Endothelial cell of umbilical vein (primary cell): ENCODE results near the gene YWHAE. TPM values are rescaled to one million over a fixed set of nuclear protein-coding genes. Genes with fewer than 3 reads are reported as not detected.

Source experiments
- BruUV-seq: library from RNA; stranded (reverse); fragments of 400-500 nt; replicated peaks from 2 replicates; lab custom pipeline; 2021; lab: Mats Ljungman, UMichigan
- CTCF ChIA-PET: fragments of 300-600, 350-600 bp; sonication (Branson Sonifier 250); formaldehyde crosslinking; loops from one replicate; lab custom pipeline; 2021; ENCODE audit warnings: antibody characterized with exemption, inconsistent platforms; lab: Charles Lee
- POLR2A ChIA-PET: fragments of 300-600, 350-600 bp; sonication (Branson Sonifier 250); formaldehyde crosslinking; loops from one replicate; lab custom pipeline; 2021; ENCODE audit warnings: antibody characterized with exemption, inconsistent platforms; lab: Charles Lee
- DNase-seq: peaks from one replicate; pipeline ENCODE4 v3.0.0-alpha.2; 2011; ENCODE audit warnings: low read depth, low spot score
- FAIRE-seq: peaks from 2 replicates; lab custom pipeline; 2011; peaks lifted over from hg19 to GRCh38; lab: Jason Lieb, UNC
- H2AFZ ChIP-seq: 2 replicates; pipeline ENCODE4 v1.6.0; 2012; ENCODE audit warnings: low read depth, low read length, control low read depth, inconsistent platforms
- H3K27ac ChIP-seq: 2 replicates; pipeline ENCODE4 v1.5.1; 2011; ENCODE audit warnings: low read depth, mild to moderate bottlenecking, control low read depth, low read length, moderate library complexity; ENCODE audit not compliant: insufficient read depth
- H3K27me3 ChIP-seq, 2 experiments: 2 replicates each; pipeline versions ENCODE4 v1.6.0 to v1.6.1; 2011; ENCODE audit warnings: low read length in 2 of 2, mixed read lengths in 1 of 2; ENCODE audit not compliant: control insufficient read depth in 2 of 2, insufficient read depth in 2 of 2
- H3K36me3 ChIP-seq, 2 experiments: 2 replicates in 1 of 2; 3 replicates in 1 of 2; pipeline ENCODE4 v1.5.1; 2011; ENCODE audit warnings: low read length in 2 of 2, mild to moderate bottlenecking in 1 of 2, moderate library complexity in 1 of 2; ENCODE audit not compliant: control insufficient read depth in 2 of 2, insufficient read depth in 2 of 2; ENCODE audit errors: extremely low read depth in 1 of 2
- H3K4me1 ChIP-seq: 3 replicates; pipeline ENCODE4 v1.5.1; 2011; ENCODE audit warnings: mild to moderate bottlenecking, low read length; ENCODE audit not compliant: control insufficient read depth, insufficient read depth; ENCODE audit errors: extremely low read depth
- H3K4me2 ChIP-seq: 2 replicates; pipeline ENCODE4 v1.6.1; 2011; ENCODE audit warnings: low read length, control low read depth, mixed read lengths; ENCODE audit not compliant: insufficient read depth
- H3K4me3 ChIP-seq, 3 experiments: fragments of 200-600 bp in 1 of 3; sonication (generic), shearing (Covaris generic) in 1 of 3; replicated peaks in 1 of 3; 2 replicates each; pipeline ENCODE4 v1.5.1; 2011 to 2016; ENCODE audit warnings: control low read depth in 3 of 3, low read length in 3 of 3, mild to moderate bottlenecking in 2 of 3, inconsistent platforms in 1 of 3, low read depth in 1 of 3, moderate library complexity in 1 of 3; ENCODE audit not compliant: insufficient read depth in 1 of 3
- H3K79me2 ChIP-seq: 2 replicates; pipeline ENCODE4 v1.6.0; 2012; ENCODE audit warnings: low read length, inconsistent platforms; ENCODE audit not compliant: control insufficient read depth, insufficient read depth
- H3K9ac ChIP-seq: replicated peaks from 2 replicates; pipeline ENCODE3; 2011; ENCODE audit warnings: low read length, control low read depth; ENCODE audit not compliant: insufficient read depth; ENCODE audit errors: extremely low read depth
- H3K9me1 ChIP-seq: replicated peaks from 3 replicates; pipeline ENCODE4 v1.6.0; 2011; ENCODE audit warnings: mild to moderate bottlenecking, low read length; ENCODE audit not compliant: control insufficient read depth, insufficient read depth; ENCODE audit errors: extremely low read depth
- H3K9me3 ChIP-seq: replicated peaks from 2 replicates; pipeline ENCODE4 v1.5.1; 2012; ENCODE audit warnings: low read length, inconsistent platforms; ENCODE audit not compliant: control insufficient read depth, insufficient read depth
- H4K20me1 ChIP-seq: replicated peaks from 2 replicates; pipeline ENCODE3; 2011; ENCODE audit warnings: mild to moderate bottlenecking, low read length; ENCODE audit not compliant: control insufficient read depth, insufficient read depth; ENCODE audit errors: extremely low read depth
- EZH2 ChIP-seq: IDR thresholded peaks from 2 replicates; pipeline ENCODE4 v1.6.1; 2012; ENCODE audit warnings: borderline replicate concordance, low read depth, mild to moderate bottlenecking, moderate library complexity, low read length, inconsistent platforms; ENCODE audit not compliant: severe bottlenecking
- FOS ChIP-seq: IDR thresholded peaks from 2 replicates; pipeline ENCODE4 v1.6.1; 2011; ENCODE audit warnings: mild to moderate bottlenecking, low read length, moderate library complexity, borderline replicate concordance; ENCODE audit not compliant: insufficient read depth
- GATA2 ChIP-seq: IDR thresholded peaks from 2 replicates; pipeline ENCODE4 v1.7.0; 2011; ENCODE audit warnings: low read depth, mild to moderate bottlenecking, moderate library complexity, mixed read lengths, low read length; ENCODE audit not compliant: insufficient read length, insufficient read depth
- JUN ChIP-seq: IDR thresholded peaks from 2 replicates; pipeline ENCODE4 v1.6.1; 2011; ENCODE audit warnings: borderline replicate concordance, low read depth; ENCODE audit not compliant: insufficient read length, insufficient read depth
- MYC ChIP-seq: IDR thresholded peaks from one replicate; pipeline ENCODE4 v1.6.1; 2011; ENCODE audit warnings: mild to moderate bottlenecking, low read depth, low read length
- POLR2A ChIP-seq: IDR thresholded peaks from 2 replicates; pipeline ENCODE4 v1.6.1; 2012; ENCODE audit warnings: low read depth, mild to moderate bottlenecking, control low read depth, low read length
- POLR2AphosphoS5 ChIP-seq: IDR thresholded peaks from 2 replicates; pipeline ENCODE4 v1.6.1; 2012; ENCODE audit warnings: low read depth, mild to moderate bottlenecking, control low read depth, low read length, moderate library complexity; ENCODE audit not compliant: insufficient read depth
- dilution Hi-C: fragments of 300-500 bp; cut with MboI; formaldehyde crosslinking; loops from one replicate; pipeline ENCODE4 v1.15.0; 2019; ENCODE audit warnings: low sequenced_read_pairs; ENCODE audit not compliant: extremely low pct_ligation_motif_present
- intact Hi-C: fragments of 100-400 bp; cut with micrococcal nuclease; formaldehyde crosslinking; loops from one replicate; pipeline ENCODE4 v1.10.0; 2022
- polyA plus RNA-seq, 4 experiments: library from polyadenylated mRNA; depleted of rRNA in 3 of 4; stranded (reverse) in 3 of 4; unstranded in 1 of 4; fragments of >200 nt; gene quantifications; 2 replicates each; pipeline versions ENCODE4 v1.2.1 to v1.2.3, GENCODE V29; 2011 to 2012; ENCODE audit warnings: missing spikeins in 1 of 4
- total RNA-seq: library from RNA; stranded (reverse); gene quantifications from 2 replicates; pipeline ENCODE4 v1.2.3, GENCODE V29; 2021
- TF ChIP-seq, protein P1 (sequence below), 2 donors: IDR thresholded peaks; 1 replicate in 1 of 2; 2 replicates in 1 of 2; pipeline ENCODE4 v1.5.1; 2011; ENCODE audit warnings: low read length in 2 of 2, mild to moderate bottlenecking in 2 of 2, moderate library complexity in 2 of 2, control low read depth in 1 of 2, inconsistent platforms in 1 of 2, low read depth in 1 of 2; ENCODE audit not compliant: insufficient read depth in 1 of 2; ENCODE audit errors: extremely low read depth in 1 of 2
- TF ChIP-seq, protein P2 (sequence below): IDR thresholded peaks from 2 replicates; pipeline ENCODE4 v1.6.1; 2011; ENCODE audit not compliant: insufficient read depth, insufficient read length

Gene YWHAE
- total and polyA plus RNA-seq, 2 donors (not counting 3 experiments of a cell fraction or from before 2014, with no cell fraction given): 396 to 819 TPM

DNA sequence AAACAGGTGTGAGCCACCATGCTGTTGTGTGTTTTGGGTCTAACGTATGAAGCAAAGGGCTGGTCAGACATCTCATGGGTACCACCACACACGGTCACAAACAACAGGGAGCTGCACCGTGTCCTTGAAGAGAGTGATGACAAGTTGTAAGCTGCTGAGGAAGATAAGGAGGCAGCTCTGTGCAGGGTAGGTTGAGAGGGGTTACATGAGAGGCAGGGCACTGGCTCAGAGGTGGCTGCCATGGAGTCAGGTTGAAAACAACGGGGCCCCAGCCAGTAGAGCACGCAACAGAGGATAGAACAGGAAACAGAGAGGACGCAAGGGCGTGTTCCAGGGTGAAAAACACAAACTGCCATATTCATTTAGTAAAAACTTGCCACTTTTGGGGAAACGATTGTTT lies 68.3 kb downstream of the YWHAE start:
- Histone ChIP-seq H3K9me1 (no peaks in the 10 kb centered on the region), H3K4me3 (no peak overlapping the region), H3K9ac (no peak overlapping the region), H3K4me2 (no peak overlapping the region), H3K4me1 (no peaks in the 10 kb centered on the region), H3K36me3 (no peaks in the 10 kb centered on the region), H2AFZ (no peak overlapping the region), H3K79me2 (no peaks in the 10 kb centered on the region), H3K27me3 (no peaks in the 10 kb centered on the region), H3K9me3 (no peaks in the 10 kb centered on the region), H4K20me1 (no peaks in the 10 kb centered on the region), H3K27ac (no peak overlapping the region)
- ChIA-PET POLR2A (no interaction called here), CTCF (interaction anchor here (1.2 to 3.5 kb wide), 8 partner anchors 17 to 273 kb away, joined by 4 to 33 read pairs (median 11); partner anchors contain the start of gene INPP5K)
- TF ChIP-seq FOS (no peak), POLR2A (no peak), JUN (no peak), MYC (no peak), EZH2 (no peak), POLR2AphosphoS5 (no peak), GATA2 (no peak)
- TF ChIP-seq, protein P1, sequence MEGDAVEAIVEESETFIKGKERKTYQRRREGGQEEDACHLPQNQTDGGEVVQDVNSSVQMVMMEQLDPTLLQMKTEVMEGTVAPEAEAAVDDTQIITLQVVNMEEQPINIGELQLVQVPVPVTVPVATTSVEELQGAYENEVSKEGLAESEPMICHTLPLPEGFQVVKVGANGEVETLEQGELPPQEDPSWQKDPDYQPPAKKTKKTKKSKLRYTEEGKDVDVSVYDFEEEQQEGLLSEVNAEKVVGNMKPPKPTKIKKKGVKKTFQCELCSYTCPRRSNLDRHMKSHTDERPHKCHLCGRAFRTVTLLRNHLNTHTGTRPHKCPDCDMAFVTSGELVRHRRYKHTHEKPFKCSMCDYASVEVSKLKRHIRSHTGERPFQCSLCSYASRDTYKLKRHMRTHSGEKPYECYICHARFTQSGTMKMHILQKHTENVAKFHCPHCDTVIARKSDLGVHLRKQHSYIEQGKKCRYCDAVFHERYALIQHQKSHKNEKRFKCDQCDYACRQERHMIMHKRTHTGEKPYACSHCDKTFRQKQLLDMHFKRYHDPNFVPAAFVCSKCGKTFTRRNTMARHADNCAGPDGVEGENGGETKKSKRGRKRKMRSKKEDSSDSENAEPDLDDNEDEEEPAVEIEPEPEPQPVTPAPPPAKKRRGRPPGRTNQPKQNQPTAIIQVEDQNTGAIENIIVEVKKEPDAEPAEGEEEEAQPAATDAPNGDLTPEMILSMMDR (IDR thresholded peaks at IDR 0.05; ENCODE audit: extremely low read depth in 1 of 2, insufficient read depth in 1 of 2, low read depth in 1 of 2, low read length in 2 of 2): no peak
- TF ChIP-seq, protein P2, sequence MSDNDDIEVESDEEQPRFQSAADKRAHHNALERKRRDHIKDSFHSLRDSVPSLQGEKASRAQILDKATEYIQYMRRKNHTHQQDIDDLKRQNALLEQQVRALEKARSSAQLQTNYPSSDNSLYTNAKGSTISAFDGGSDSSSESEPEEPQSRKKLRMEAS: no peak
- FAIRE-seq: no peak
- DNase-seq: no peak
- BruUV-seq: no TSS peak
- dilution Hi-C loops: no loop called here
- intact Hi-C loops: loop anchor here (1.0 to 2.0 kb wide), 4 partner anchors 55 to 273 kb away; no protein-coding TSS in a partner anchor
